Uterus (tissue), 4 donors: ENCODE data around the gene GRK5. TPM values are rescaled to one million over a fixed set of nuclear protein-coding genes. Genes with fewer than 3 reads are reported as not detected.

Experiments used
- DNase-seq, 2 donors: peaks; one replicate each; pipeline ENCODE4 v3.0.0-alpha.2; 2019 to 2020
- H3K27ac ChIP-seq, 2 donors: fragments of 200-600 bp; sonication (generic); 1 replicate in 1 of 2; 2 replicates in 1 of 2; pipeline ENCODE4 v1.5.1; 2016 to 2018
- H3K27me3 ChIP-seq, 2 donors: fragments of 200-600 bp; sonication (generic); one replicate each; pipeline ENCODE4 v1.5.1; 2018 to 2019; ENCODE audit warnings: control low read depth in 1 of 2
- H3K36me3 ChIP-seq, 2 donors: fragments of 200-600 bp; sonication (generic); one replicate each; pipeline ENCODE4 v1.5.1; 2019; ENCODE audit warnings: control low read depth in 1 of 2
- H3K4me1 ChIP-seq, 2 donors: fragments of 200-600 bp; sonication (generic); one replicate each; pipeline ENCODE4 v1.5.1; 2018 to 2019; ENCODE audit warnings: control low read depth in 1 of 2
- H3K4me3 ChIP-seq, 2 donors: fragments of 200-600 bp; sonication (generic); 1 replicate in 1 of 2; 2 replicates in 1 of 2; pipeline ENCODE4 v1.5.1; 2018 to 2019; ENCODE audit warnings: mild to moderate bottlenecking in 1 of 2
- H3K9me3 ChIP-seq, 2 donors: fragments of 200-600 bp; sonication (generic); one replicate each; pipeline ENCODE4 v1.5.1; 2019; ENCODE audit warnings: control low read depth in 1 of 2
- CTCF ChIP-seq, 4 experiments: fragments of 200-600 bp in 2 of 4; fragments of 450-650 bp in 2 of 4; sonication (generic) in 2 of 4; IDR thresholded peaks; one replicate each; pipeline ENCODE4 v1.5.1; 2016 to 2019; ENCODE audit warnings: antibody characterized with exemption in 4 of 4, mild to moderate bottlenecking in 2 of 4, moderate library complexity in 1 of 4
- POLR2A ChIP-seq, 2 donors: fragments of 450-650 bp; IDR thresholded peaks; one replicate each; pipeline ENCODE4 v1.6.1; 2016; ENCODE audit warnings: antibody characterized with exemption in 2 of 2, mild to moderate bottlenecking in 1 of 2, moderate library complexity in 1 of 2
- intact Hi-C: fragments of 100-400 bp; cut with DNase I; formaldehyde crosslinking; loops from one replicate; pipeline ENCODE4 v1.15.1; 2023; ENCODE audit warnings: low total_unique reads
- total RNA-seq, 4 donors: library from RNA; depleted of rRNA in 3 of 4; stranded (reverse); fragments of >200 nt in 3 of 4; gene quantifications; one replicate each; pipeline versions ENCODE4 v1.1.0 to v1.2.4, GENCODE V29; 2014 to 2023
- donor health status: DM: yes; HTN: yes; CAD: no.

Gene GRK5
- total RNA-seq, 4 donors from 2014 or later, result 11.6 to 34.6 (median 14.1) TPM

GRCh38 chr10:119309423-119309770, 102.0 kb downstream of the GRK5 start:
- TF ChIP-seq POLR2A (IDR thresholded peaks at IDR 0.05) (no peak), CTCF (IDR thresholded peaks at IDR 0.05) (no peak)
- H3K4me3 ChIP-seq, result no peak overlapping the region
- peaks cover 0 to 5% of the 10 kb centered on the region in 2 donors for H3K4me1 ChIP-seq
- intact Hi-C loops, result no loop called here
- H3K9me3 ChIP-seq, result no peaks in the 10 kb centered on the region
- no peaks in the 10 kb centered on the region for H3K27me3 ChIP-seq
- DNase-seq, result no peak
- no peak overlapping the region for H3K27ac ChIP-seq
- H3K36me3 ChIP-seq, result no peaks in the 10 kb centered on the region

GRCh38 chr10:119310806-119311205, 103.4 kb downstream of the GRK5 start:
- no peak for DNase-seq
- Histone ChIP-seq H3K27me3 (no peaks in the 10 kb centered on the region), H3K27ac (no peak overlapping the region), H3K36me3 (no peaks in the 10 kb centered on the region), H3K4me1 (peaks cover 0 to 5% of the 10 kb centered on the region in 2 donors), H3K4me3 (no peak overlapping the region), H3K9me3 (no peaks in the 10 kb centered on the region)
- intact Hi-C loops, result no loop called here
- TF ChIP-seq POLR2A (IDR thresholded peaks at IDR 0.05), result no peak
- no peak for TF ChIP-seq CTCF (IDR thresholded peaks at IDR 0.05)

GRCh38 chr10:119312241-119312640, 104.9 kb downstream of the GRK5 start:
- Histone ChIP-seq H3K27me3 (no peaks in the 10 kb centered on the region), H3K9me3 (no peaks in the 10 kb centered on the region), H3K4me3 (no peak overlapping the region), H3K36me3 (no peaks in the 10 kb centered on the region), H3K27ac (no peak overlapping the region), H3K4me1 (no peaks in the 10 kb centered on the region)
- intact Hi-C loops, result no loop called here
- TF ChIP-seq POLR2A (IDR thresholded peaks at IDR 0.05) (no peak), CTCF (IDR thresholded peaks at IDR 0.05) (no peak)
- DNase-seq, result no peak

- no peak overlapping the region for H3K27ac ChIP-seq
- H3K4me3 ChIP-seq, result no peak overlapping the region
- no peaks in the 10 kb centered on the region for H3K27me3 ChIP-seq
- no peak for DNase-seq
- intact Hi-C loops, result no loop called here
- no peaks in the 10 kb centered on the region for H3K36me3 ChIP-seq
- TF ChIP-seq CTCF (IDR thresholded peaks at IDR 0.05), result no peak
- TF ChIP-seq POLR2A (IDR thresholded peaks at IDR 0.05), result no peak
- no peaks in the 10 kb centered on the region for H3K9me3 ChIP-seq
- no peaks in the 10 kb centered on the region for H3K4me1 ChIP-seq
These were observed 105.7 kb downstream of the GRK5 start for GRCh38 chr10:119313024-119313423.

GRCh38 chr10:119313644-119314043, 106.3 kb downstream of the GRK5 start:
- Histone ChIP-seq H3K4me1 (no peaks in the 10 kb centered on the region), H3K4me3 (no peak overlapping the region), H3K9me3 (no peaks in the 10 kb centered on the region), H3K27me3 (no peaks in the 10 kb centered on the region), H3K27ac (no peak overlapping the region), H3K36me3 (no peaks in the 10 kb centered on the region)
- intact Hi-C loops, result no loop called here
- no peak for DNase-seq
- TF ChIP-seq CTCF (IDR thresholded peaks at IDR 0.05) (no peak), POLR2A (IDR thresholded peaks at IDR 0.05) (no peak)
